Measurements from ENCODE around the gene ARRB1. TPM values are rescaled to one million over a fixed set of nuclear protein-coding genes. Genes with fewer than 3 reads are reported as not detected.

ARRB1 gene
- total RNA-seq, 1 experiment from 2014 or later, result 24.2 TPM

GRCh38 chr11:75344761-75345454 is 6.6 kb downstream of the ARRB1 start:
- no peak overlapping the region for H3K4me3 ChIP-seq (replicated peaks in 1 of 2; ENCODE audit: low read depth in 1 of 2, low read length in 2 of 2)
- H4K20me1 ChIP-seq (ENCODE audit: insufficient read depth), result no peaks in the 10 kb centered on the region
- ChIA-PET CTCF (no interaction called here), RAD21 (ENCODE audit: low non-redundant PET in 1 of 2, low total read pairs in 2 of 2, uncharacterized antibody in 2 of 2, unreplicated experiment in 2 of 2) (no interaction called here), POLR2A (no interaction called here)
- TF ChIP-seq POLR2A (IDR thresholded peaks at IDR 0.05; ENCODE audit: borderline replicate concordance, extremely low read depth, insufficient read depth, insufficient read length) (no peak), ZFX (IDR thresholded peaks at IDR 0.05) (no peak), JUND (IDR thresholded peaks at IDR 0.05) (no peak), FOSL1 (IDR thresholded peaks at IDR 0.05; ENCODE audit: low read depth) (no peak), ATF3 (IDR thresholded peaks at IDR 0.05) (no peak), CTCF (IDR thresholded peaks at IDR 0.05 in 2 of 3, conservative IDR thresholded peaks at IDR 0.05 in 1 of 3; ENCODE audit: borderline replicate concordance in 1 of 3, insufficient read depth in 1 of 3, low read depth in 2 of 3, low read length in 2 of 3) (no peak), CBX3 (IDR thresholded peaks at IDR 0.05; ENCODE audit: low read depth) (no peak), ZBTB33 (IDR thresholded peaks at IDR 0.05; ENCODE audit: extremely low read depth, insufficient replicate concordance, low read length) (no peak), EZH2phosphoT487 (IDR thresholded peaks at IDR 0.05; ENCODE audit: borderline replicate concordance) (no peak), POLR2AphosphoS5 (IDR thresholded peaks at IDR 0.05; ENCODE audit: low read depth, low read length) (no peak), SP1 (IDR thresholded peaks at IDR 0.05; ENCODE audit: low read depth) (no peak), EGR1 (IDR thresholded peaks at IDR 0.05; ENCODE audit: low read depth) (no peak)
- H3K9me2 ChIP-seq (ENCODE audit: insufficient read depth), result no peaks in the 10 kb centered on the region
- H3K4me2 ChIP-seq (ENCODE audit: low read length), result peak overlapping the region; percentile 29
- no peak overlapping the region for H3K27ac ChIP-seq (ENCODE audit: low read depth, low read length)
- DNase-seq (ENCODE audit: low read depth, low spot score), result no peak
- intact Hi-C loops (cut with micrococcal nuclease), result no loop called here
- H3K9ac ChIP-seq (ENCODE audit: low read length), result no peak overlapping the region
- peaks cover 25 to 56% of the 10 kb centered on the region in 2 experiments for H3K4me1 ChIP-seq (ENCODE audit: control insufficient read depth in 1 of 2, insufficient read depth in 2 of 2, low read length in 2 of 2)
- no peaks in the 10 kb centered on the region for H3K9me3 ChIP-seq (ENCODE audit: control insufficient read depth in 1 of 2, insufficient read depth in 1 of 2, low read depth in 1 of 2, low read length in 2 of 2)
- peaks cover 9% of the 10 kb centered on the region; the same call in 1 of the 2 replicates for H3K79me2 ChIP-seq (ENCODE audit: insufficient read depth, low read length)
- no peaks in the 10 kb centered on the region for H3K36me3 ChIP-seq (ENCODE audit: control insufficient read depth in 1 of 2, insufficient read depth in 2 of 2, low read length in 2 of 2)
- no peaks in the 10 kb centered on the region for H3K27me3 ChIP-seq (ENCODE audit: insufficient read depth, low read length)
- H2AFZ ChIP-seq (ENCODE audit: low read depth, low read length, poor library complexity, severe bottlenecking), result no peak overlapping the region
- no TSS peak for BruUV-seq (replicated peaks)
- no peak for ATAC-seq
